C4-2B (cell line): ENCODE results near the gene GP1BA.

Source experiments
- CTCF ChIP-seq: fragments of 450-650 bp; conservative IDR thresholded peaks from 2 replicates; pipeline ENCODE4 v1.5.1; 2017; ENCODE audit warnings: mild to moderate bottlenecking
- ZFX ChIP-seq: fragments of 450-650 bp; IDR thresholded peaks from 2 replicates; pipeline ENCODE4 v1.6.1; 2017

- TF ChIP-seq CTCF, result no peak
- TF ChIP-seq ZFX, result no peak
These were observed 42.1 kb downstream of the GP1BA start for GRCh38 chr17:4974115-4974670.
